ENCODE data around the gene PLAC8L1. TPM values are rescaled to one million over a fixed set of nuclear protein-coding genes. Genes with fewer than 3 reads are reported as not detected.
"Not testable (repeated sequence)": the region's sequence is repeated elsewhere in the genome, so short reads cannot be mapped to it uniquely, and the experiment has no call there.

PLAC8L1 gene
- total RNA-seq, 1 donor from 2014 or later: 4.2 TPM

- peaks cover 46% of the 10 kb centered on the region for H3K36me3 Mint-ChIP-seq
- H3K4me1 Mint-ChIP-seq: peaks cover 12% of the 10 kb centered on the region
- H3K27me3 Mint-ChIP-seq (ENCODE audit: low read depth): no peaks in the 10 kb centered on the region
- H3K4me3 Mint-ChIP-seq: no peak overlapping the region
- no peak for DNase-seq (ENCODE audit: low spot score in 2 of 2, unreplicated experiment in 2 of 2)
- H3K27ac Mint-ChIP-seq: no peak overlapping the region
- peaks cover 5% of the 10 kb centered on the region for H3K9me3 Mint-ChIP-seq
- TF ChIP-seq CTCF (IDR thresholded peaks at IDR 0.05; ENCODE audit: unreplicated experiment): no peak
Observed at GRCh38 chr5:146124580-146124979, 19.2 kb upstream of the PLAC8L1 start.

GRCh38 chr5:146121451-146121850, 16.1 kb upstream of the PLAC8L1 start:
- Mint-ChIP-seq H3K36me3 (peaks cover 57% of the 10 kb centered on the region), H3K4me1 (peaks cover 23% of the 10 kb centered on the region)
- not testable (repeated sequence) for H3K27me3 Mint-ChIP-seq (ENCODE audit: low read depth); H3K4me3 Mint-ChIP-seq; DNase-seq (ENCODE audit: low spot score in 2 of 2, unreplicated experiment in 2 of 2); H3K9me3 Mint-ChIP-seq; H3K27ac Mint-ChIP-seq

- H3K27ac Mint-ChIP-seq: no peak overlapping the region
- peaks cover 5% of the 10 kb centered on the region for H3K9me3 Mint-ChIP-seq
- no peak overlapping the region for H3K4me3 Mint-ChIP-seq
- no peak for TF ChIP-seq CTCF (IDR thresholded peaks at IDR 0.05; ENCODE audit: unreplicated experiment)
- DNase-seq (ENCODE audit: low spot score in 2 of 2, unreplicated experiment in 2 of 2): no peak
- no peaks in the 10 kb centered on the region for H3K27me3 Mint-ChIP-seq (ENCODE audit: low read depth)
- peaks cover 52% of the 10 kb centered on the region for H3K36me3 Mint-ChIP-seq
- H3K4me1 Mint-ChIP-seq: peaks cover 29% of the 10 kb centered on the region
Observed at GRCh38 chr5:146118322-146118721, 12.9 kb upstream of the PLAC8L1 start.

GRCh38 chr5:146117216-146117615, 11.8 kb upstream of the PLAC8L1 start:
- H3K27me3 Mint-ChIP-seq (ENCODE audit: low read depth); H3K27ac Mint-ChIP-seq; H3K9me3 Mint-ChIP-seq; DNase-seq (ENCODE audit: low spot score in 2 of 2, unreplicated experiment in 2 of 2); H3K4me3 Mint-ChIP-seq: not testable (repeated sequence)
- peaks cover 49% of the 10 kb centered on the region for H3K36me3 Mint-ChIP-seq
- H3K4me1 Mint-ChIP-seq: peaks cover 29% of the 10 kb centered on the region

- H3K27me3 Mint-ChIP-seq (ENCODE audit: low read depth): no peaks in the 10 kb centered on the region
- H3K27ac Mint-ChIP-seq: no peak overlapping the region
- no peak for TF ChIP-seq CTCF (IDR thresholded peaks at IDR 0.05; ENCODE audit: unreplicated experiment)
- H3K36me3 Mint-ChIP-seq: peaks cover 42% of the 10 kb centered on the region
- H3K4me3 Mint-ChIP-seq: no peak overlapping the region
- H3K4me1 Mint-ChIP-seq: peaks cover 31% of the 10 kb centered on the region
- peaks cover 2% of the 10 kb centered on the region for H3K9me3 Mint-ChIP-seq
- DNase-seq (ENCODE audit: low spot score in 2 of 2, unreplicated experiment in 2 of 2): no peak
Observed at GRCh38 chr5:146116361-146116760, 11.0 kb upstream of the PLAC8L1 start.

GRCh38 chr5:146112476-146112875, 7.1 kb upstream of the PLAC8L1 start:
- Mint-ChIP-seq H3K4me1 (peaks cover 15% of the 10 kb centered on the region), H3K36me3 (peaks cover 12% of the 10 kb centered on the region), H3K4me3 (no peak overlapping the region), H3K27me3 (ENCODE audit: low read depth) (no peaks in the 10 kb centered on the region), H3K9me3 (no peaks in the 10 kb centered on the region), H3K27ac (no peak overlapping the region)
- no peak for TF ChIP-seq CTCF (IDR thresholded peaks at IDR 0.05; ENCODE audit: unreplicated experiment)
- no peak for DNase-seq (ENCODE audit: low spot score in 2 of 2, unreplicated experiment in 2 of 2)

- Mint-ChIP-seq H3K36me3 (peaks cover 9% of the 10 kb centered on the region), H3K27me3 (ENCODE audit: low read depth) (no peaks in the 10 kb centered on the region)
Observed at GRCh38 chr5:146111409-146111808, 6.0 kb upstream of the PLAC8L1 start.

More at GRCh38 chr5:146111409-146111808, 6.0 kb upstream of the PLAC8L1 start:
- no peak overlapping the region for H3K27ac Mint-ChIP-seq
- peaks cover 8% of the 10 kb centered on the region for H3K4me1 Mint-ChIP-seq
- no peak overlapping the region for H3K4me3 Mint-ChIP-seq
- TF ChIP-seq CTCF (IDR thresholded peaks at IDR 0.05; ENCODE audit: unreplicated experiment): no peak
- no peaks in the 10 kb centered on the region for H3K9me3 Mint-ChIP-seq
- DNase-seq (ENCODE audit: low spot score in 2 of 2, unreplicated experiment in 2 of 2): no peak

Data from mesothelial cell of epicardium (in vitro differentiated cells).